Cerebellar cortex (tissue), 1 donor: ENCODE results near the gene CRP.
"Not testable (repeated sequence)": the region's sequence is repeated elsewhere in the genome, so short reads cannot be mapped to it uniquely, and the experiment has no call there.

Experiments
- DNase-seq: peaks from one replicate; pipeline ENCODE4 v3.0.0-alpha.2; 2015; ENCODE audit warnings: low spot score

CRP gene

GRCh38 chr1:159699653-159700052, 14.7 kb downstream of the CRP start:
- DNase-seq, result no peak

GRCh38 chr1:159699246-159699645, 15.1 kb downstream of the CRP start:
- no peak for DNase-seq

- DNase-seq, result no peak
Measured at GRCh38 chr1:159687511-159687910, 26.9 kb downstream of the CRP start.

- no peak for DNase-seq
Measured at GRCh38 chr1:159686599-159687299, 27.6 kb downstream of the CRP start.

GRCh38 chr1:159678939-159679338, 35.5 kb downstream of the CRP start:
- no peak for DNase-seq

GRCh38 chr1:159675046-159675445, 39.3 kb downstream of the CRP start:
- DNase-seq, result no peak

- DNase-seq, result not testable (repeated sequence)
Measured at GRCh38 chr1:159672390-159672789, 42.0 kb downstream of the CRP start.

GRCh38 chr1:159669338-159669737, 45.1 kb downstream of the CRP start:
- DNase-seq, result no peak

- DNase-seq, result no peak
Measured at GRCh38 chr1:159668739-159669138, 45.6 kb downstream of the CRP start.

GRCh38 chr1:159664247-159664646, 50.1 kb downstream of the CRP start:
- DNase-seq, result no peak

GRCh38 chr1:159663552-159663951, 50.8 kb downstream of the CRP start:
- DNase-seq, result no peak
